Fibroblast of skin of scalp (primary cell): Measurements from ENCODE around the gene HSD11B2.
A peak's percentile ranks its signal among the peaks of the same experiment; 100 is the strongest.

Source experiments
- DNase-seq: peaks from one replicate; pipeline ENCODE4 v3.0.0-alpha.2; 2013

Gene HSD11B2

DNA sequence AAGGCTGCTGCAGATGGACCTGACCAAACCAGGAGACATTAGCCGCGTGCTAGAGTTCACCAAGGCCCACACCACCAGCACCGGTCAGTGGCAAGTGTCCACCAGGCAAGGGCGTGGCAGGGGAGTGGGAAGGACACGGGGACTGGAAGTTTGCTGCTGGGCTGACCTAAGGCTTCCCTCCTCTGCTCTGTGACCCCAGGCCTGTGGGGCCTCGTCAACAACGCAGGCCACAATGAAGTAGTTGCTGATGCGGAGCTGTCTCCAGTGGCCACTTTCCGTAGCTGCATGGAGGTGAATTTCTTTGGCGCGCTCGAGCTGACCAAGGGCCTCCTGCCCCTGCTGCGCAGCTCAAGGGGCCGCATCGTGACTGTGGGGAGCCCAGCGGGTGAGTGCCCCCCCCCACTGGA, 4.8 kb downstream of the HSD11B2 start:
- DNase-seq: no peak

DNA sequence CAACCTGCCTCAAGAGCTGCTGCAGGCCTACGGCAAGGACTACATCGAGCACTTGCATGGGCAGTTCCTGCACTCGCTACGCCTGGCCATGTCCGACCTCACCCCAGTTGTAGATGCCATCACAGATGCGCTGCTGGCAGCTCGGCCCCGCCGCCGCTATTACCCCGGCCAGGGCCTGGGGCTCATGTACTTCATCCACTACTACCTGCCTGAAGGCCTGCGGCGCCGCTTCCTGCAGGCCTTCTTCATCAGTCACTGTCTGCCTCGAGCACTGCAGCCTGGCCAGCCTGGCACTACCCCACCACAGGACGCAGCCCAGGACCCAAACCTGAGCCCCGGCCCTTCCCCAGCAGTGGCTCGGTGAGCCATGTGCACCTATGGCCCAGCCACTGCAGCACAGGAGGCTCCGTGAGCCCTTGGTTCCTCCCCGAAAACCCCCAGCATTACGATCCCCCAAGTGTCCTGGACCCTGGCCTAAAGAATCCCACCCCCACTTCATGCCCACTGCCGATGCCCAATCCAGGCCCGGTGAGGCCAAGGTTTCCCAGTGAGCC, 5.8 kb downstream of the HSD11B2 start:
- DNase-seq: no peak

DNA sequence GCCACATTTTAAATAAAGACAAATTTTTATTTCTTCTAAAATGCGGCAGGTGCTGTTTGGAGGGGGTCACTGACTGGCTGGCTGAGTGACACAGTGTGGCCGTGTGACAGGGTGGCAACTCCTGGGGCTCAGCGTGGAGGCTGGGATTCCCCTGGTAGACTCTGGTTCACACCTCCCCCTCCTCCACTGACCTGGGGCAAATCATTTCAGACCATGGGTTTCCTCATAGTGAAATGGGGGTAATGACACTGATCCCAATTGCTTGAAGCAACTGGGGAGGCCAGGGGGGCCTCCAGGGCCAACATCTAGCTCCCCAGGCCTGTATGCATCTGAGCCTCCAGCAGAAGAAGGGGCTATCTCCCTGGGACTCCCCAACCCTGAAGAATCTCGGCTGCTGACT, 6.6 kb downstream of the HSD11B2 start:
- no peak for DNase-seq

DNA sequence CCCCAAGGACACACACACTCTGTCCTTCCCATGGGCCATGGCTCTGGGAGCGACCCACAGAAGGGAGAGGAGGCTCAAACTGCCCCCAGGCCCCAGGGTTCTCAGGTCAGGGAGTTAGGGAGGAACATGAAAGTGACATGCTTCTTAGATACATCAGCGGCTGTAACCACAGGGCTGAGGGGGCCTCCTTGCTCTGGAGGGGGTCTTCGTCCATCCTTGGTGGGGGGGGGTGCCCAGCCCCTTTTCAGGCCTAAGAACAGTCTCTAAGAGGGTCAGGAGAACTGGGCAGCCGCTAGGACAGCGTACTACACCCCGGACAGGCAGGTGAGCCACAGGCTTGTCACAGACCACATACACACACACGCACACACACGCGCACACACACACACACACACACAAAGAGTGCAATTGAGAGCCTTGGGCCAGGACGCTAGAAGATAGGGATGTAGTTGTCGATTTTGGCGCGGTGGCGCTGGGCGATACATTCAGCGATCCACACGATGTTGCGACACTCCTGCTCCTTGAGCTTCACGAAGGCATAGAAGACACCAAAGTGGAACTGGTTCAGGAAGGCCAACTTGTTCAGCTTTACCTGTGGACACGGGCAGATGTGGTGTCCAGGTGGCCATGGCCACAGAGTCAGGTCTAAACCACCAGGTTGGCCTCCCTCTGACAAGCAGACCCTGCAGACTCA, 7.3 kb downstream of the HSD11B2 start:
- no peak for DNase-seq

DNA sequence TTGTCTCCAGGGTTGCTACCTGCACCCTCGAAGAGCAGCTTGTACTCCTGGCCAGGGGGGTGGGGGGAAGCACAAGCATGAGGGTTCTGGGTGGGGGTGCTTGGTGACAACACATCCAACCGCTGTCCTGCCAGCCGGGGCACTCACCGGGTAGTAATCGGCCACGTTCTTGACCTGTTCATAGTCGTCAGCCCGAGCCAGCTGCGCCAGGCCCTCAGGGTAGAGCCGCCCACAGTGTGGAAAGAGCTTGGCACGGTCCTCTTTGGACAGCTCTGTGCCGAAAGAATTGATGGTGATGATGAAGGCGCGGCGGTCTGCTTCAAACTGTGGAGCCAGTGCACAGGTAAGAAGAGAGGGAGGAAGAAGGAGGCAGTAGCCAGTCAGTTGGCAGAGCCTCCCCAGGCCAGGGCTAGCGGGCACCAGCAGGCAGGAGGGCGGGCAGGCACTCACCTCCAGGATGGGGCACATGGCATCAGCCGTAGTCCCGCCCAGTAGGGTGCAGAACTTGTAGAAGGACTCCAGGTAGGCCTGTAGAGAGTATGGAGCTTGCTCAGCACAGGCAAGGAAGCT, 8.0 kb downstream of the HSD11B2 start:
- DNase-seq: no peak

DNA sequence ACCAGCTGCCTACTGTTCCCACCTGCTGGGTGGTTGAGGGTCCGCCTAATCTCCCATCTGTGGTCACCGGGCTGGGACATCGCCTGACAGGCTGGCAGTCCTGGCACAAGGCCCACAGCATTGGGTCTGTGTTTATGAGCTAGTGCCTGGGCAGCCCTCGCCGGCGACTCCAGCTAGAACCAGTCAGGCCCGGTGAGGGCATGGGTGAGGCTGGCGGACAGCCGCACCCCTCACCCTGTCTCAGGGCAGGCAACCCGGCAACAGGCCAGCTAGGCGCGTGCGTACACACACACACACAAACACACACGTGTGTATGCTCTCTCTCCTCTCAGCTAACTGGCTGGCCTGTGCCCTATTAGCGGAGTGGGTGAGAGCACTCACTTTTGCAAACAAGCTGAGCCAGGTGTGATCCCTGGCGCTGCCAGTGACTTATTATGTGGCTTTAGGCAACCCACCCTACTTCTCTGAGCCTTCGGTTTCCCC, 10.4 kb downstream of the HSD11B2 start:
- no peak for DNase-seq

DNA sequence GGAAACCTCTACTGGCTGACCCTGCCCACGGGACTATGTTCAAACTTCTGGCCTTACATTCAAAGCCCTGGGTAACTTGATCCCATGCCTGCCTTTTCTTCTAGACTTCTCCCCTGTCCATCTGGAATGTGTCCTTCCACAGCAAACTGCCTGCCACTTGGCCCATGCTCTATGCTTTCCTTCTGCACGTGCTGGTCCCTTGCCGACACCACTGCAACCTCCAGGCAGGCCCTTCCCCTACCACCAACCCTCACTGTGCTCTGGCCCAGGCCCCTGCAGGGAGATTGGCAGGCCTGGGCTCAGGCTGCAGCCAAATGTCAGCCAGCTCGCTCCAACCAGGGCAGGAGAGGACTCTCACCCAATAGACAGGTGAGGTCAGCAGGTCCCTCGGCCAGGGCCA, 11.0 kb downstream of the HSD11B2 start:
- DNase-seq: no peak

DNA sequence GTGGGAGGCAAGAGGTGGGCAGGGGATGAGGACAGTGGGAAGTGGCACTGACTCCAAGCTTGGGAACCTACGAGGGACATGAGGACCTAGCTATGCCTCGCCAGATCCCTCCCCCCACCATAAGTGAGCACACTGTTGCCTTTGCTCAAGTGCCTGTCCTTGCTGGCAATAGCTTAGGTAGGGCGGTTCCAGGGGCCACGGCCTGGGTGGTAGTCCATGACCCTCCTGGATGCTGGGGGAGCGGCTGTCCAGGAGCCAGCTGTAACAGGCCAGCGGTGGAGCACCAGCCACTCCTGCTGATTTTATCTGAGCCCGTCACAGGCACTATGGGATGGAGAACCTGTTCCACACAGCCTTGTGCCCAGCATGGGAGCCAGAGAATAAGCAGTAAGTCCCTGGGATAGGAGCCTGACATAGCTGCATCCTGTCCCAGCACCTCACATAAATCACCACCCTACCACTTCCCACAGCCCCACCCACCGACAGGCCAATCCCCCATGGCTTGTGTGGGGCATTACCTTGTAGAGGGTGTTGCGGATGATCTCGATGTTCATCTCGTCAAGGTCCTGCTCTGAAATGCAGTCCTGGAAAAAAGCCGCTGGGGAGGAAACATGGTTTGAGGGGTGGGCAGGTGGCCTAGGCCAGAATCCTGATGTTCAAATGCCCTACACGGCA, 11.8 kb downstream of the HSD11B2 start:
- no peak for DNase-seq

DNA sequence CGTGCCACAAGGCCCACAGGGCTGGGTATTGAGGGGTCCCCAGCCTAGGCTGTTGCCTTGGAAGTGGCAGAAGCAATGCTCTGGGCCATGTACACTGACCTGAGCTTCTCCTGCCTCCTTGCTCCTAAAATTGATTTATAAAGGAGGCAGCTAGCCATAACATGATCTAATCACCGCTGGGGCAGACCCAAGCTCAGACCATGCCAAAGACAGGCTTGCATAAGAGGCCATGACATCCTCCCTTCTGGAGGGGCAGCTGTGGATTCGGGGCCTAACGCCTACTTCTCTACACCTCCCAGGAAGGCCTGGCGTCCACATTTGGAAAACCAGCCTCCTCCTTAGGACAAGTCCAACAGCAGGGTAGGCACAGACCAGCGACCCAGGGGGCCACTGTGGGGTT, 12.3 kb downstream of the HSD11B2 start:
- DNase-seq: no peak

DNA sequence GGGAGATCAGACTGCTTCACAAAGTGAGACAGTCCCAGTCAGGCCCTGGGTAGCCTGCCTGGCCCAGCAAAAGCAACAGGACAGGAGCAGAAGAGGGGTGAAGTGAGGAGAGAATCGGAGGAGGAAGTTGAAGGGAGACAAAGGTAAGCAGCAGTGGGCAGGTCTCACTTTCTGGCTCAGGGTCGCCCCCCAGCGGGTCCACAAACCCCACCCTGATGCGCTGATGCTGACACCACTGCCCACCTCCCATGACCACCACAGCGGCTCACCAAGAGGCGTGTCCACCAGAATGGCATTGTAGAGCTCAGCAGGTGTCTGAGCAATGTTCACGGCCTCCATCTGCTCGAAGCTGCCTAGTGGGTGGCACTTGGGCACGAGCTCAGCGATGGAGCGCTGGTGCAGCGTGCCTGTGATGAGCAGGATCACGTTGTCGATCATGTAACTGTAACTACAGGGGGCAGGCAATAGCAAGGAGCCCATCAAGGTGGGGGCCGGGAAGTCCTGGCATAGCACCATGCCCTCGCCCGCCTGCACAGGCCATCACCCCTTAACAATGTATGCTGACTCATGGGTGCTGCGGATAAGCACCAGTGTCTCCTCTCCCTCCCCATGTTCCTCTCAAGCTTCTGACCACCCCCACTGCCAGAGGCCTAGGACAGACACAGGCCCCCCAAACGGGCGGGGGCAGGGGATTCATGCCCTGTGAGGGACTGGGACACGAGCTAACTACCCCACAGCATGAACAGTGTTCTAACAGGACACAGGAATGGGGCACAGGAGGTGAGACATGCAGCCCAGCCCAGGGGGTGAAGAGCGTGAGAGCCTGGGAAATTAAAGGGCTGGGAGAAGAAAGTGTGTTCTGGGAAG, 13.6 kb downstream of the HSD11B2 start:
- DNase-seq: no peak

DNA sequence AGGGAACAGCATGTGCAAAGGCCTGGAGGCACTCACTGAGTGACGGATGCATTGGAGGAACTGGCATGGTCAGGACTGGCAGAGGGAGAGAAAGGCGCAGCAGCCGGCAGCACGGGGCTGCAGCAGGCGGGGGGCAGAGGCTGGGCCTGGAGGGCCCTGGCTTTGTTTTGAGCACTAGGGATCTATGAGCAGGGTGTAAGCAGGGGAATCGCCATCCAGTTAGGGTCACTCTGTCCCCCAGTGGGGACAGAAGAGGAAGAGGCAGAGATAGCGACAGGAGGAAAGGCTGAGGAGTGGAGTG, 14.2 kb downstream of the HSD11B2 start:
- no peak for DNase-seq

DNA sequence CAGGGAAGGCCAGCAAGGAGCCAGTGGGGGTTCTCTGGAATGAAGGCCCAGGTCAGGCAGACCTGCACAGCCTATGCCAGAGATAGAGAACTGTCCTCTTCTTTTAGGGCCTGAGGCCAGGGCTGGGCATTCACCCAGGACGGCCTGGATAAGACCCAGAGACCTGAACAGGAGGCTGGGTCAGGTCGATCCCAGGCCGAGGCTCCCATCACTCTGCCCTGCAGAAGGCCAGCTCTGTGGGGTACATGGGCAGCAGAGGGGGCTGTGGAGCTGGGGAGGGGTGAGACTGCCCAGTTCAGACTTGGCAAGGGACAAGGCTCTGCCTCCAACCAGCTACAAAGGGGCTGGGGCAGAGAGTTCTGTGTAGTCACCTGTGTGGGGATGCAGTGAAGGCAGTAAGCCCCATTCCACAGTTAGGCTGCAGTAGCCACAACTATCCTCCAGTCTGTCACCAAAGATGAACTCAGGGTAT, 14.6 kb downstream of the HSD11B2 start:
- no peak for DNase-seq

DNA sequence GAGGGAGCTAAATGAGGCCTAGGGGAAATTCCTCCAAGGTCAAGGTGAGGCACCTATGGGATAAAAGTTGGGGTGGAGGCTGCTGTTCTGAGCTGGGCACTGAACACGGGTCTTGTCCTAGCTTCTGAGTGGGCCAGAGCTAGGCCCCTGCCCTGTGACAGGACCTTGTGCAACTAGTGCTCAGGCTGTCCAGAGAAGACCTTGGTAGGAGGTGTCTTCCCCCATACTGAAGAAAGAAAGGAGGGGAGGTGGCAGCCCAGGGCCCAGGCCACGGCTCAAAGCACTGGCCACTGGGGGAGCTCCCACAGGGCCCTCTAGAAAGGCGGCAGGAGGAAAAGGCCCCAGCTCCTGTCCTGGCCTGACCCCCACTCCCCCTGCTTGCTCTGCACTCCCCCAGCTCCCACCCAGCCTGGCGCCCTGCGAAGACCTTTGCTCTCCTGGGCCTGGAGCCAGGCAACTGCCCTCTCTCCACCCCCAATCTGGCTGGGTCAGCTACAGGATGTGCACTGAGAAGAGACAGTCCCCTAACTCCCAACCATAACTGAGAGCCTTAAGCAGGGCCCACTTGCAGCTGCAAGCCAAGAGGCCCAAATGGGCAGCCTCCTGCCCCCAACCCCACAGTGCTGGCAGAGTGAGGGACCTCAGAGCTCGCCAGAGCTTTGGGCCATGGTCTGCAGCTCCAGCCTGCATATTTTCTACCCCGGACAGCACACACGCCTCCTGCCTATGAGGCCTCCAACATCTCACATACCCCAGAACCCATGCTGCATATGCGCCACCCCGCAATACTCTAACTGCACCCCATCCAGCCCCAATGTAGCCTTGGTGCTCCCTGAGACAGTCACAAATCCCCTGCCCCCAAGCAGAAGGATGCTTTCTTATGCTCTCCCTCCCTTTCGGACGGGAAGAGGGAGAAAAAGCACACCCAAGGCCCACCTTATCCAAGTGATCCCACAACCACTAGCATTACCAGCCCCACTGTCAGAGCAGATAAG, 15.3 kb downstream of the HSD11B2 start:
- DNase-seq: no peak

DNA sequence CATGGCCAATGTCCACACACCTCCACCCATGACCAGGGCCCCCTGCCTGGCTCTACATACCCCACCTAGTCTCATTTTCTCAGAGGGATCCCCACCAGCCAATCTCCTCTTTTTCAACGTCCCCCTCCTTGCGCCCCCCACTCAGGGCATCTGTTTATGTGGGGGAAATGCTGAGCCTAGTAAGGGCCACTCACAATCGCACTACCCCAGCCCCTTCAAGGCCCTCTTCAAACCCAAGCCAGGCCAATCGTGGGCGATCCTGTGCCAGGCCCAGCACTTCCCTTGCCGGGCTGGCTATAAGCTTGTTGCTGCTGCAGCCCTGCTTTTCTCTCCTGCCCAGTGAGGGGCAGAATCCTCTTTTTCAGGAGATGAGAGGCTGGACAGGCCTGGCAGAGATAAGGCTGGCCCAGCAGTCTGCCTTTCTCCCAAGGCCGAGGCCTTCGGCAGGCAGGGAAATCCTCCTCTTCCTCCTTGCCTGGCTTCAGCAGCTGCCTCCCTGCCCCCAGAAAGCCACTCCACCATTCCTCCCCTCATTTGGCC, 16.1 kb downstream of the HSD11B2 start:
- DNase-seq: no peak

DNA sequence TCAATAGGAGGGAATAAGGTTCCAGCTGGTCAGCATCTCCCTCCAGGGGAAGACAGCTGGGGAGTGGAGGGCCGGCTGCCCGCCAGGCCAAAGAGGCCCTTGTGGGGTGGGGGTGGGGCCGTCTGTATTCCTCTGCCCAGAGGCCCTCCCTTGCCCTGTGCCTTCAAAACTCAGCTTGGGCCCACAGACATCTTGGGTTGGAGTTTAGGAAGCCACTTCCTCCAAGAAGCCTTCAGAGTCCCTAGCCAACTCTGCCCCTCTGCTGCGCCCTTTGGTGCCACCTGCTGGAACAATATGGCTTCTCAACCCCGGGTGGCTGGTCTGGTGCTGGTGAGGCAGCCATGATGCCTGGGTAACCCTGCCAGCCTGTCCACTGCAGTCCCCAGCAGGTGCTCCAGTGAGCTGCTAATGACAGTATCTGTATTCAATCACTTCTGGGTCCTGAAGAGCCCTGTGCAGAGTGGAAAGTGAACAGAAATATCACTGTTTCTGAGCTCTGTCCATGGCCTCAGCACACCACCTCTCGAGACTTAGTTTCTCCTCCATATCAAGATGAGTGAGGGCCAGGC, 16.7 kb downstream of the HSD11B2 start:
- peak; percentile 44 for DNase-seq

DNA sequence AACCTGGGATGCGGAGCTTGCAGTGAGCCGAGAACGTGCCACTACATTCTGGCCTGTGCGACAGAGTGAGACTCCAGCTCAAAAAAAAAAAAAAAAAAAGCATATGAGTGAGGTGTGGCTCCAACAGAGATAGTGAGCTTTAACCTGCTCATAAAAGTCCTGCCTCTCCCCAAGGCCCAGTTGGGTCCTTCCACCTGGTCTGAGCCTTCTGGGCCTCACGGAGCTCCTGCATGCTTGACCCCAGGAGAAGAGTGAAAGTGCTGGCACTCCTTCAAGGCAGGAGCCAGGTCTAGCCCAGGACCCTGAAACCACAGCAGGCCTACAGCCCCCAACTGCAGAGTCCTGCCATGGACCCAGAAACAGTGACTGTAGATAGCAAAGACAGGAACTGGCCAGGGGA, 17.7 kb downstream of the HSD11B2 start:
- no peak for DNase-seq

DNA sequence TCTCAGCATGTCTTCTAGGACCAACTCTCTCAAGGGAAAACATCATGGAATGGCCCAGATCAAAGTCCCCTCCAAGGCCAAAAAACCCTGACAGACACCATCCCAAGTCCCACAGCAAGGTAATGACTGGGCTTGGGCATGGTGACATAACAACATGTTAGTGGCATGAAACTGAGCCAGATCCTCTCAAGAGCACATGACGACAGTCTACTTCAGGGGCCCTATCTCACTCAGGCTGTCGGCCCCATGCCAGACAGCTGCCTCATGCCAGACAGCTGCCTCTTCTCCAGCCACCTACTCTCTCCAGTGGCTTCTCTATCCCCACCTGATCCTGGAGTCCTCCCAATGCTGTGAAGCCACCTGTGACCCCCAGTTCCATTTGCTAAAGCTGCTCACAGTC, 18.4 kb downstream of the HSD11B2 start:
- DNase-seq: no peak

DNA sequence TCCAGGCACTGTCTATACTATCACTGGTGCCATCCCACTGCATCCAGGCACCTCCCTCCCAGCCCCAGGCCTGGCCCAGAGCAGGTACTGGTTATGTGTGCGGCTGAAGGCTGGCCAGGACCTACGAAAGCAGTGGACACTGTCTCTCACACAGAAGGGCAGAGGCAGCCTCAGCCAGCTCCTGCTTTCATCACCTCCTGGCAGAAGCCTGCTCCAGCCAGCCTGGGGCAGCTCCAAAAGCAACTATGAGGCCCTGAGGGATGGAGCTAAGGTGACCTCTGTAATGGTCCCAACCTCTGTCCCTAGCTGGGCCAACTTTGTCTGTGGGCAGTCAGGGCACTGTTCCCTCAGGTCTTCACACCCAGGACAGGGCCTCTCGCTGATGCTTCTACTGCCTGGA, 18.8 kb downstream of the HSD11B2 start:
- DNase-seq: no peak

DNA sequence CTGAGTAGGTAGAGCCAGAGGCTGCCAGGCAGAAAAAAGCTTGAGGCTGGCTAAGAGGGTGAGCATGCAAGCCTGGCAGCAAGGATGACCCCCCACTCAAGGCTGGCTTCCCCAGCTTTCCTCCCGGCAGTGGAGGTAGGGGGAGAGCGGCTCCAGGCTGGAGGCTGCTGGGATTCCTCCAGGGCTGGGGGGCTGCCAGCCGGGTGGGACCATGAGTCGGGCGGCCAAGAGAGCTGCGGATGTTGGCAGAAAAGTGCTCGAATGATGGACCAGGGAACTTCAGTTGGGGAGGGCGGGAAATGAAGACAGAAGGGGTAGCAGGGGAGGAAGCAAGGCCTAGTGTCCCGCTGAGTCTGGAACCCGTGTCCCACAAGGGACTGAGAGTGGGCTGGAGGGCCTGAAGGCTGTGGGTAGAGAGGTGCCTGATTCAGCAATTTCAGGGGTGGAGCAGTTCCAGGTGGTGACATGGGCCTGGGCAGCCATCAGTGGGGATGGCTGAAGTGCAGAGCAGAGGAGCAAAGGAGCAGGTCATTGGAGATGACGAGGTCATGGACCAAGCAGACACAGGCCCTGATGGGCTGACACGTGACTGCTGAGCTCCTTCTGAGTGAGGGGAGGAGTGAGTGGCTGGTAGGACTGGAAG, 20.3 kb downstream of the HSD11B2 start:
- no peak for DNase-seq

DNA sequence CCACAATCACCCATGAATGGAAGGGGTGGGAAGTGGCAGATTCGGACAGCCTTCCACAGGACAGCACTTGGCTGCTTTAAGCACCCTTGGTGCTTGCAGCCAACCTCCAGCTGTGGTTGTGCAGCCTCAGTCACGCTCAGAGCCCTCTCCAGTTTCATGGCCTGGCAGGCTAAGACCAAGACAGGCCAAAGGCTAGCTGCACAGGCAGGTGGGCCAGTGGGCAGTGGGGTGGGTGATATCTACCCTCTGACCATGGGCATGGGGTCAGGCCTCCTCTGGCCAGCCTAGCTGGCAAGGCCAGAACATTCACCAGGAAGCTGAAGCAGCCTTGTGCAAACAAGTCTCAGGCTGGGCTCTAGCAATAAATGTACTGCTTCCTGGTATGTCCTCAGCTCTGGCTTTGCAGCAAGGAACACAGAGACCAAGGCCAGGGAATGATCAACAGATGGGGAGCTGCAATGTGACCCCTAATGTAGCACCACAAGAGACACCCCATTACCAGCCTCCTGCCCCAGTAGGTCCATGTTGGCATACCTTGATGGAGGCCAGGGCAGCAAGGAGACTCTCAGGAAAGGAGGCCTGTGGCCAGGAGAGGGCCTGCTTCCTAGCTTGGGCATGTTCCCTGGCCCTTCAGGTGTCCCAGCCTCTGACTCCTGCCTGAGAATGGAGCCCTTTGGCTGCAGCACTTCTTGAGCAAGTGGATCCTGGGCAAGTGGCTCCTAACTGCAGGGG, 20.9 kb downstream of the HSD11B2 start:
- DNase-seq: no peak
